ENCODE measurements around the gene ONECUT2.

DNA sequence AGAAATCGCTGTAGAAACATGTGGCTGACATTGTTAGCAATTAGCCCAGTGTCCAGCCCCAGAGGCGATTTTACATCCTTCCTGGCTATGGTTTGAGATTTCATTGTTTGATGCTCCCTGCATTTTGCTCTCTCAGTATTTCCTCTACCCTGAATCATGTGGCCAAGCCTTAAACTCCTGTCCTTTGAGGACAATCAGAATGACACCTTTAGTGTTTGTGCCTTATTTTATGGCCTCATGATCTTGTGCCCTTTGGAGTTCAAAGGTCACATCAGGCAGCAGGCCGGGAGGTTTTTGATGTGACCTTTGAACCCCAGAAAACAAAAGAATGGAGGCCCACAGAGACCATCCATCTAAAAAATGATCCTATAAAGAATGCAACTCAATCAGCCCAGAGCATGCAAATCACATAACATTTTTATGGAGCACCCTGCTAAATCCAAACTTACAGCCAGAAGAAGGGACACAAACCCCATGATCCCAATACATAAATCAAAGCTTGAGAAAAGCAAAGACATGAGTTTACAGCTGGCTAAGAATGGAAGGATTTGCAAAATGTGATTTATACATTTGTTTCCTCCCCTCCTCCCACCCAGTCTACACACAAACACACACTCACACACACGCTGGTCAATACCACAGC lies 98.8 kb downstream of the ONECUT2 start:
- TF ChIP-seq EZH2 (IDR thresholded peaks at IDR 0.05; ENCODE audit: borderline replicate concordance, low read length), result no peak
- TF ChIP-seq CTCF (IDR thresholded peaks at IDR 0.05; ENCODE audit: low read length), result no peak

Measured in OCI-LY1 (cell line).